ENCODE data around the gene CRELD2. TPM values are rescaled to one million over a fixed set of nuclear protein-coding genes. Genes with fewer than 3 reads are reported as not detected.

CRELD2 gene
- total and polyA plus RNA-seq, 7 donors, result 8.8 to 14.1 (median 11.6) TPM

- H3K36me3 ChIP-seq (ENCODE audit: insufficient read depth in 1 of 2, low read depth in 1 of 2), result no peaks in the 10 kb centered on the region
- intact Hi-C loops (cut with DNase I), result no loop called here
- DNase-seq, result no peak
- ATAC-seq, result no peak
- no peaks in the 10 kb centered on the region for H3K27me3 ChIP-seq (ENCODE audit: insufficient read depth in 3 of 3, low read length in 2 of 3)
- no peak overlapping the region for H3K4me3 ChIP-seq
- no peak for TF ChIP-seq CTCF (IDR thresholded peaks at IDR 0.05)
- peaks cover 16% of the 10 kb centered on the region for H3K4me1 ChIP-seq
- WGBS, 3 donors, result 87 to 91% (median 89%) methylated on average over 5 of the region's 5 CpGs
- no peak overlapping the region for H3K27ac ChIP-seq
- H3K9me3 ChIP-seq, result no peaks in the 10 kb centered on the region
These were observed 54.9 kb downstream of the CRELD2 start for GRCh38 chr22:49973018-49973961.

- no peaks in the 10 kb centered on the region for H3K36me3 ChIP-seq (ENCODE audit: insufficient read depth in 1 of 2, low read depth in 1 of 2)
- peak overlapping the region; percentile 36 for H3K27ac ChIP-seq
- intact Hi-C loops (cut with DNase I), result no loop called here
- DNase-seq (peak; percentile 18 to 58), ATAC-seq (no peak)
- 35 to 43% (median 40%) methylated on average over 17 of the region's 17 CpGs for WGBS, 3 donors
- H3K9me3 ChIP-seq, result no peaks in the 10 kb centered on the region
- peaks cover 3% of the 10 kb centered on the region for H3K4me1 ChIP-seq
- no peak for TF ChIP-seq CTCF (IDR thresholded peaks at IDR 0.05)
- H3K27me3 ChIP-seq (ENCODE audit: insufficient read depth in 3 of 3, low read length in 2 of 3), result no peaks in the 10 kb centered on the region
- H3K4me3 ChIP-seq, result no peak overlapping the region
These were observed 57.3 kb downstream of the CRELD2 start for GRCh38 chr22:49975543-49976389.

GRCh38 chr22:49976439-49977175 lies 58.2 kb downstream of the CRELD2 start:
- ATAC-seq, result peak in 3 of 4 donors; percentile 17 to 41 (median 23)
- TF ChIP-seq CTCF (IDR thresholded peaks at IDR 0.05), result no peak

More at GRCh38 chr22:49976439-49977175, 58.2 kb downstream of the CRELD2 start:
- H3K36me3 ChIP-seq (ENCODE audit: insufficient read depth in 1 of 2, low read depth in 1 of 2), result no peaks in the 10 kb centered on the region
- peaks cover 1% of the 10 kb centered on the region for H3K4me1 ChIP-seq
- no peaks in the 10 kb centered on the region for H3K27me3 ChIP-seq (ENCODE audit: insufficient read depth in 3 of 3, low read length in 2 of 3)
- H3K4me3 ChIP-seq, result no peak overlapping the region
- 44 to 52% (median 46%) methylated on average over 15 of the region's 15 CpGs for WGBS, 3 donors
- H3K9me3 ChIP-seq, result no peaks in the 10 kb centered on the region
- no peak for DNase-seq
- H3K27ac ChIP-seq, result peak overlapping the region; percentile 36
- intact Hi-C loops (cut with DNase I), result no loop called here

Other genes with a start within 250 kb of the CRELD2 start
- gene BRD1, start 90.8 kb upstream of the CRELD2 start, total RNA-seq, result 10 to 100 TPM; 16.9 to 22.9 (median 20.3) TPM
- 10 to 100 TPM in 2 of 3 donors, 1 to 10 TPM in 1; 7.9 to 12.8 (median 10.1) TPM for gene BRD1, start 90.8 kb upstream of the CRELD2 start, polyA plus RNA-seq
- gene ZBED4, start 64.8 kb upstream of the CRELD2 start, total RNA-seq, result 1 to 10 TPM; 5.9 to 9.0 (median 8.3) TPM
- 10 to 100 TPM in 1 of 3 donors, 1 to 10 TPM in 2; 3.3 to 17.9 (median 7.5) TPM for gene ZBED4, start 64.8 kb upstream of the CRELD2 start, polyA plus RNA-seq
- 10 to 100 TPM in 2 of 4 donors, 1 to 10 TPM in 2; 6.5 to 10.8 (median 8.7) TPM for gene ALG12, start 196 bp upstream of the CRELD2 start, total RNA-seq
- 10 to 100 TPM in 1 of 3 donors, 1 to 10 TPM in 2; 8.0 to 11.0 (median 8.2) TPM for gene ALG12, start 196 bp upstream of the CRELD2 start, polyA plus RNA-seq
- 100 to 1,000 TPM in 2 of 4 donors, 10 to 100 TPM in 2; 40.5 to 128 (median 84.5) TPM for gene PIM3, start 42.1 kb downstream of the CRELD2 start, total RNA-seq
- 10 to 100 TPM; 66.4 to 84.5 (median 79.0) TPM for gene PIM3, start 42.1 kb downstream of the CRELD2 start, polyA plus RNA-seq
- gene IL17REL, start 94.1 kb downstream of the CRELD2 start, total RNA-seq, result not detected
- gene IL17REL, start 94.1 kb downstream of the CRELD2 start, polyA plus RNA-seq, result not detected
- gene TTLL8, start 139.7 kb downstream of the CRELD2 start, total RNA-seq, result not detected
- gene TTLL8, start 139.7 kb downstream of the CRELD2 start, polyA plus RNA-seq, result not detected
- gene MLC1, start 166.8 kb downstream of the CRELD2 start, total RNA-seq, result not detected
- under 1 TPM in 1 of 3 donors, not detected in 2; under 0.01 TPM for gene MLC1, start 166.8 kb downstream of the CRELD2 start, polyA plus RNA-seq
- gene MOV10L1, start 171.4 kb downstream of the CRELD2 start, total RNA-seq, result under 1 TPM in 2 of 4 donors, not detected in 2; 0.07 to 0.39 TPM
- gene MOV10L1, start 171.4 kb downstream of the CRELD2 start, polyA plus RNA-seq, result under 1 TPM in 1 of 3 donors, not detected in 2; 0.05 TPM

All from psoas muscle (tissue), 8 donors.